Heart right ventricle (tissue), 16 donors: ENCODE data around the gene AMER3. TPM values are rescaled to one million over a fixed set of nuclear protein-coding genes. Genes with fewer than 3 reads are reported as not detected.

Source experiments
- ATAC-seq, 8 donors: fragments of 200-7000 bp; cut with Tn5 transposase; one replicate each; pipeline ENCODE4 v1.9.1; 2020; ENCODE audit warnings: mild to moderate bottlenecking in 8 of 8, moderate library complexity in 8 of 8, moderate number of reproducible peaks in 1 of 8
- DNase-seq, 2 donors: peaks; one replicate each; pipeline ENCODE4 v3.0.0-alpha.2; 2020
- H3K27ac ChIP-seq, 10 donors: fragments of 200-600 bp; sonication (generic) in 2 of 10; one replicate each; pipeline versions ENCODE4 v1.5.0 to v1.8.0; 2020 to 2022; ENCODE audit warnings: mild to moderate bottlenecking in 3 of 10
- H3K27me3 ChIP-seq, 7 donors: fragments of 200-600 bp; one replicate each; pipeline ENCODE4 v1.8.0; 2021 to 2022; ENCODE audit warnings: mild to moderate bottlenecking in 2 of 7
- H3K36me3 ChIP-seq, 9 donors: fragments of 200-600 bp; sonication (generic) in 1 of 9; one replicate each; pipeline versions ENCODE4 v1.5.0 to v1.8.0; 2020 to 2022; ENCODE audit warnings: mild to moderate bottlenecking in 2 of 9
- H3K4me1 ChIP-seq, 9 donors: fragments of 200-600 bp; sonication (generic) in 1 of 9; one replicate each; pipeline versions ENCODE4 v1.5.0 to v1.8.0; 2020 to 2022; ENCODE audit warnings: mild to moderate bottlenecking in 4 of 9
- H3K4me3 ChIP-seq, 10 donors: fragments of 200-600 bp; sonication (generic) in 2 of 10; one replicate each; pipeline versions ENCODE4 v1.5.0 to v1.8.0; 2020 to 2022; ENCODE audit warnings: mild to moderate bottlenecking in 7 of 10, moderate library complexity in 2 of 10
- H3K9me3 ChIP-seq, 11 donors: fragments of 200-600 bp in 10 of 11; sonication (generic) in 2 of 11; one replicate each; pipeline versions ENCODE4 v1.5.0 to v1.8.0; 2013 to 2022; ENCODE audit warnings: mild to moderate bottlenecking in 2 of 11, control low read depth in 1 of 11, moderate library complexity in 1 of 11
- WGBS, 2 donors: extraction: QIAGEN DNeasy Blood & Tissue Kit; methylation state at CpG; one replicate each; pipeline ENCODE4 v1.1.7; 2013; ENCODE audit warnings: inconsistent platforms in 1 of 2; 5-methylcytosine and 5-hydroxymethylcytosine counted together
- intact Hi-C, 10 donors: fragments of 100-400 bp; cut with DNase I; formaldehyde crosslinking; loops; one replicate each; pipeline versions ENCODE4 v1.11.1 to v1.14.2; 2022
- polyA plus RNA-seq, 2 donors: library from polyadenylated mRNA; stranded (reverse); fragments of 200-250 nt; gene quantifications; one replicate each; pipeline ENCODE4 v1.2.3, GENCODE V29; 2013
- total RNA-seq, 10 donors: library from RNA; stranded (reverse); fragmentation: NEBNext Ultra II Directional in 3 of 10; extraction: Animal tissue kit (Norgen Biotek cat#: 25700) in 3 of 10; gene quantifications; one replicate each; pipeline versions ENCODE4 v1.2.1 to v1.2.4, GENCODE V29; 2021 to 2023
- TF ChIP-seq, protein P1 (sequence below), 9 donors: fragments of 200-600 bp; sonication (generic) in 2 of 9; IDR thresholded peaks; one replicate each; pipeline versions ENCODE4 v1.5.0 to v1.8.0; 2021 to 2022; ENCODE audit warnings: antibody characterized with exemption in 9 of 9, mild to moderate bottlenecking in 5 of 9, moderate library complexity in 1 of 9
- donor health status: Arrhythmogenic right ventricular cardiomyopathy.
- donor health status: ischemic (EF 13 %, LVEDD 7.1; RV severe dilation, severe dysfunction).
- donor health status: healthy with polysubstance abuse.
- donor health status: DM: no; HTN: yes; CAD: no.
- donor health status: DM: no; HTN: no; CAD: no.
- donor health status: ischemic (EF 25% LVEDD 6.9; RV normal size, moderate dysfunction).
- donor health status: ischemic (EF 25% LVEDD 5.7; RV mildly dilated, moderate dysfunction).
- donor health status: healthy.
- donor health status: DM: yes; HTN: yes; CAD: no.
- donor health status: Ischemic cardiomyopathy.
- donor health status: ischemic (EF 35%, LVEDD 5.7; RV mildly dilated, moderate dysfunction).
- donor health status: nonischemic (EF 11% LVEDD 7.7; RV severe dilation, severe dysfunction).
- donor health status: DM: yes; HTN: yes; CAD: no.
- donor health status: PGD.
- donor health status: ischemic (EF 29% LVEDD 5.4; RV normal size, mild dysfunction).
- donor health status: nonischemic (EF 23%, LVEDD 6.1; RV moderate dilation, normal function).

Gene AMER3
- total and polyA plus RNA-seq, 12 donors: not detected

DNA sequence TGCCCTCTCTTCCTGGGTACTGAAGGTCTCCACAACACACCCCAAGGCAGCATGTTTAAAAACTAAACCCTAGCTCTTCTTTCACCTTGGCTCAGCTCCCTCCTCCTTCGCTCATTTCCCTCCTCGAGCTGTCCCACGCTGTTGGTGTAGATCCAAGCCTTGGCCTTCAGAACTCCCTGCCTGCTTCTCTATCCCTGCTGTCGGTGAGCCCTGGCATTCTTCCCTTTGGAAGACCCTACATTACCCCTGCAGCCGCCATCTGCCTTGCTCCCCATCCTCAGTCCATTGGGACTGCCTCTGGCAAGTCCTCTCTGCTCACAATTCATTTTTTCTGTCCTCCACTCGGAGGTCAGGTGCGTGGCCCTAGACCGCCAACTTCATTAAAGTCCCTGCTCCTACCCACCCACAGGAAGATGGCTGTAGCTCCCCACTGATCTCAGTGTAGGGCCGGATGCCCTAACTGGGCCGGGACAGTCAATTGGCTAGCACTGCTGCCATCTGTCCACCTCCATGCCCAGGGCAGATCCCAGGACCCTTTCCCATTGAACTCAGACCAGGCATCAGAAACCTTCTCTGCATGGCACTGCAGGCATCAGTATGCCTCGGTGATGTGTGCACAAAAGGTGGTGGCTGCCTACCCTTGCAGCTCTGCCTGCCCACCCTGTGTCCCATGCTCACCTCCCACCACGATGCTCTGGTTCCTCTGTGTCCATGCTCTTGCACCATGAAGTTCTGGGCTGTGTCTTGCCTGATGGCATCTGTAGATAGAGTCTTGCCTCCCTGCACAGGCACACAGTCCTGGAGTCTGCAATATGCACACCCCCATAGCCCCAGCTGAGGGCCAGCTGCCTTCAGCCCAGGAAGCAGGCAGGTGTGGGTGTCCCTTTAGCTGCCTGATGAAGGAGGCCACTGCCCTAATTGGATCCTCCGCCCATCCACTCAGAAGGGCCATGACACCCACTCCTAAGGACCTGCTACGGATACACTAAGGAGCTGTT, 5.7 kb downstream of the AMER3 start:
- H3K4me1 ChIP-seq: peaks cover 0 to 4% (median 0%) of the 10 kb centered on the region in 9 donors
- no peak overlapping the region for H3K27ac ChIP-seq
- no peak overlapping the region for H3K4me3 ChIP-seq
- H3K36me3 ChIP-seq: no peaks in the 10 kb centered on the region
- intact Hi-C loops: no loop called here
- peak in 1 of 8 donors; percentile 9 for ATAC-seq
- H3K9me3 ChIP-seq: no peaks in the 10 kb centered on the region
- DNase-seq: no peak
- TF ChIP-seq, protein P1, sequence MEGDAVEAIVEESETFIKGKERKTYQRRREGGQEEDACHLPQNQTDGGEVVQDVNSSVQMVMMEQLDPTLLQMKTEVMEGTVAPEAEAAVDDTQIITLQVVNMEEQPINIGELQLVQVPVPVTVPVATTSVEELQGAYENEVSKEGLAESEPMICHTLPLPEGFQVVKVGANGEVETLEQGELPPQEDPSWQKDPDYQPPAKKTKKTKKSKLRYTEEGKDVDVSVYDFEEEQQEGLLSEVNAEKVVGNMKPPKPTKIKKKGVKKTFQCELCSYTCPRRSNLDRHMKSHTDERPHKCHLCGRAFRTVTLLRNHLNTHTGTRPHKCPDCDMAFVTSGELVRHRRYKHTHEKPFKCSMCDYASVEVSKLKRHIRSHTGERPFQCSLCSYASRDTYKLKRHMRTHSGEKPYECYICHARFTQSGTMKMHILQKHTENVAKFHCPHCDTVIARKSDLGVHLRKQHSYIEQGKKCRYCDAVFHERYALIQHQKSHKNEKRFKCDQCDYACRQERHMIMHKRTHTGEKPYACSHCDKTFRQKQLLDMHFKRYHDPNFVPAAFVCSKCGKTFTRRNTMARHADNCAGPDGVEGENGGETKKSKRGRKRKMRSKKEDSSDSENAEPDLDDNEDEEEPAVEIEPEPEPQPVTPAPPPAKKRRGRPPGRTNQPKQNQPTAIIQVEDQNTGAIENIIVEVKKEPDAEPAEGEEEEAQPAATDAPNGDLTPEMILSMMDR (IDR thresholded peaks at IDR 0.05): no peak
- WGBS, 2 donors: 78 to 79% methylated on average over 14 of the region's 14 CpGs
- H3K27me3 ChIP-seq: peaks cover 0 to 71% (median 54%) of the 10 kb centered on the region in 7 donors

DNA sequence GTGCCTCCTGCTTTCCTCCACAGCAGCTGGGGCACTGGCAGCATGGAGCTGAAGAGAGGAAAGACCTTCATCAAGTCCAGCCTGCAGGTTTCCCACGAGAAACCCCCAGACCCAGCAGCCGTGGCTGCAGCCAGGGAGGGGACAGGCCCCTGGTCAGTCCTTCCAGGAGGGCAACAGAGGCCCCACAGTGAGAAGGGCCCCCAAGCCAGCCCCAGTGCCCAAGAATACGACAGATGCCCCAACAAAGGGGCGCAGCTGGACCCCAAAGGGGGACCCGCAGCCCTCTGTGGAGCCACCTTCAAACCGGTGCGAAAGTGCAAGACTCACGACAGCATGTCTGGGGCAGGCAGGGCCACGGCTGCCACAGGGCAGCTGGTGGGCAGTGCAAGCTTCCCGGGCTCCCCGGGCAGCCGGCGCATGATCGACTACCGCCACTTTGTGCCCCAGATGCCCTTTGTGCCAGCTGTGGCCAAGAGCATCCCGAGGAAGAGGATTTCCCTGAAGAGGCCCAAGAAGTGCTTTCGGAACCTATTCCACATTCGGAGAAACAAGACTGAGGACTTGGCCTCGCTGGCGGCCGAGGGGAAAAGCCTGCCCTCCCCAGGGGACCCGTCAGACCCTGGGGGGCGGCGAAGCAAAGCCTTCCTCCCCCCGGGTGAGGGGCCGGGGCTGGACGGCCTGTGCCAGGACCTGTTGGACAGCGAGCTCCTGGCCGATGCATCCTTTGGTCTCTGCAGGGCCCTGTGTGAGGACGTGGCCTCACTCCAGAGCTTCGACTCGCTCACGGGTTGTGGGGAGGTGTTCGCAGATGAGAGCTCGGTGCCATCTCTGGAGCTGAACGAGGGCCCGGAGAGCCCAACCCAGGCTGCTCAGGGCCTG, 6.9 kb downstream of the AMER3 start:
- intact Hi-C loops: no loop called here
- H3K4me1 ChIP-seq: no peaks in the 10 kb centered on the region
- no peak overlapping the region for H3K4me3 ChIP-seq
- WGBS, 2 donors: 82 to 83% methylated on average over 37 of the region's 37 CpGs
- ATAC-seq (no peak), DNase-seq (no peak)
- H3K36me3 ChIP-seq: no peaks in the 10 kb centered on the region
- no peak overlapping the region for H3K27ac ChIP-seq
- H3K27me3 ChIP-seq: peaks cover 0 to 59% (median 42%) of the 10 kb centered on the region in 7 donors
- H3K9me3 ChIP-seq: no peaks in the 10 kb centered on the region
- TF ChIP-seq, protein P1 (IDR thresholded peaks at IDR 0.05): no peak

DNA sequence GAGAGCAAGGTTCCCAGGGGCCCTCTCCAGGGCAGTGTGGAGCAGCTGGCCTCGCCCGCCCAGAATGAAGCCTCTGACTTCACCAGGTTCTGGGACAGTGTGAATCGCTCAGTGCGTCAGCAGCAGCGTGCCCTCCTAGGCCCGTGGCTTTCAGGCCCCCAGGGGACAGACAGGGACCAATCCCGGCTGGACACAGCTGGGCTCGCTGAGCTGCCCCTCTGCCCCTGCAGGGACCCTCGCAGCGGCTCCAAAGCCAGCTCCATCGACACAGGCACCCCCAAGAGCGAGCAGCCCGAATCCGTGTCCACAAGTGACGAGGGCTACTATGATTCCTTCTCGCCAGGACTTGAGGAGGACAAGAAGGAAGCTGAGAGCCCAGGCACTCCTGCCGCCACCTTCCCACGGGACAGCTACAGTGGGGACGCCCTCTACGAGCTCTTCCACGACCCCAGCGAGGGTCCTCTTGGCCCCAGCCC, 7.6 kb downstream of the AMER3 start:
- H3K4me3 ChIP-seq: no peak overlapping the region
- WGBS, 2 donors: 83 to 87% methylated on average over 22 of the region's 22 CpGs
- ATAC-seq (peak in 2 of 8 donors; percentile 11 to 45), DNase-seq (no peak)
- TF ChIP-seq, protein P1 (IDR thresholded peaks at IDR 0.05): no peak
- H3K9me3 ChIP-seq: no peaks in the 10 kb centered on the region
- intact Hi-C loops: no loop called here
- peaks cover 0 to 52% (median 38%) of the 10 kb centered on the region in 7 donors for H3K27me3 ChIP-seq
- H3K36me3 ChIP-seq: no peaks in the 10 kb centered on the region
- H3K4me1 ChIP-seq: no peaks in the 10 kb centered on the region
- H3K27ac ChIP-seq: no peak overlapping the region

DNA sequence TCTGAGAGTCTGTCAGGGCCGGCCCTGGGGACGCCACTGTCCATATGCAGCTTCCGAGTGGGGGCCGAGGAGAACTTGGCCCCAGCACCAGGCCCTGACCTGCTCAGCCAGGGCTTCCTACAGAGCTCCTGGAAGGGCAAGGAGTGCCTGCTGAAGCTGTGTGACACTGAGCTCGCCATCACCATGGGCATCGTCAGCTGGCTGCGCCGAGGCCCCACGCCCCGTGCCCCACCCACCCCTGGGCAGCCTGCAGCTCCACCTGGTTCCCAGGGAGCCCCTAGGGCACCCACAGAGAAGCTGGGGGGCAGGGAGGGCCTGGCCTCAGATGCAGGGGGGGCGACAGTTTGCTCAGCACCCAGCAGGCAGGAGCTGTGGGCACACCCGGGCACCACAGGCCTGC, 8.1 kb downstream of the AMER3 start:
- H3K9me3 ChIP-seq: no peaks in the 10 kb centered on the region
- no peak for DNase-seq
- intact Hi-C loops: no loop called here
- no peak for ATAC-seq
- TF ChIP-seq, protein P1 (IDR thresholded peaks at IDR 0.05): no peak
- no peaks in the 10 kb centered on the region for H3K4me1 ChIP-seq
- peaks cover 0 to 48% (median 33%) of the 10 kb centered on the region in 7 donors for H3K27me3 ChIP-seq
- H3K4me3 ChIP-seq: no peak overlapping the region
- H3K27ac ChIP-seq: no peak overlapping the region
- H3K36me3 ChIP-seq: no peaks in the 10 kb centered on the region
- 85 to 89% methylated on average over 12 of the region's 12 CpGs for WGBS, 2 donors
